ENCODE data around the gene FEM1B. TPM values are rescaled to one million over a fixed set of nuclear protein-coding genes. Genes with fewer than 3 reads are reported as not detected.

Gene FEM1B
- total RNA-seq, 1 donor: 61.7 TPM

DNA sequence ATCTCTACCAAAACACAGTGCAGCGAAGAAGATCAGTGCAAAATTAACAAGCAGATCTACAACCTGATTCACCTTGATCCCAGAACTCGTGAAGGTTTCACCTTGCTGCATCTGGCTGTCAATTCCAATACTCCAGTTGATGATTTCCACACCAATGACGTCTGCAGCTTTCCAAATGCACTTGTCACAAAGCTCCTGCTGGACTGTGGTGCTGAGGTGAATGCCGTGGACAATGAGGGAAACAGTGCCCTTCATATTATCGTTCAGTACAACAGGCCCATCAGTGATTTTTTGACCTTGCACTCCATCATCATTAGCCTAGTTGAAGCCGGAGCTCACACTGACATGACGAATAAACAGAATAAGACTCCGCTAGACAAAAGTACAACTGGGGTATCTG, 13.2 kb downstream of the FEM1B start:
- no peak overlapping the region for H3K4me3 ChIP-seq (ENCODE audit: low read depth, low read length)
- TF ChIP-seq, protein P1, sequence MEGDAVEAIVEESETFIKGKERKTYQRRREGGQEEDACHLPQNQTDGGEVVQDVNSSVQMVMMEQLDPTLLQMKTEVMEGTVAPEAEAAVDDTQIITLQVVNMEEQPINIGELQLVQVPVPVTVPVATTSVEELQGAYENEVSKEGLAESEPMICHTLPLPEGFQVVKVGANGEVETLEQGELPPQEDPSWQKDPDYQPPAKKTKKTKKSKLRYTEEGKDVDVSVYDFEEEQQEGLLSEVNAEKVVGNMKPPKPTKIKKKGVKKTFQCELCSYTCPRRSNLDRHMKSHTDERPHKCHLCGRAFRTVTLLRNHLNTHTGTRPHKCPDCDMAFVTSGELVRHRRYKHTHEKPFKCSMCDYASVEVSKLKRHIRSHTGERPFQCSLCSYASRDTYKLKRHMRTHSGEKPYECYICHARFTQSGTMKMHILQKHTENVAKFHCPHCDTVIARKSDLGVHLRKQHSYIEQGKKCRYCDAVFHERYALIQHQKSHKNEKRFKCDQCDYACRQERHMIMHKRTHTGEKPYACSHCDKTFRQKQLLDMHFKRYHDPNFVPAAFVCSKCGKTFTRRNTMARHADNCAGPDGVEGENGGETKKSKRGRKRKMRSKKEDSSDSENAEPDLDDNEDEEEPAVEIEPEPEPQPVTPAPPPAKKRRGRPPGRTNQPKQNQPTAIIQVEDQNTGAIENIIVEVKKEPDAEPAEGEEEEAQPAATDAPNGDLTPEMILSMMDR (IDR thresholded peaks at IDR 0.05; ENCODE audit: insufficient read depth, low read depth, low read length): no peak
- no peak for DNase-seq (ENCODE audit: low read depth)

DNA sequence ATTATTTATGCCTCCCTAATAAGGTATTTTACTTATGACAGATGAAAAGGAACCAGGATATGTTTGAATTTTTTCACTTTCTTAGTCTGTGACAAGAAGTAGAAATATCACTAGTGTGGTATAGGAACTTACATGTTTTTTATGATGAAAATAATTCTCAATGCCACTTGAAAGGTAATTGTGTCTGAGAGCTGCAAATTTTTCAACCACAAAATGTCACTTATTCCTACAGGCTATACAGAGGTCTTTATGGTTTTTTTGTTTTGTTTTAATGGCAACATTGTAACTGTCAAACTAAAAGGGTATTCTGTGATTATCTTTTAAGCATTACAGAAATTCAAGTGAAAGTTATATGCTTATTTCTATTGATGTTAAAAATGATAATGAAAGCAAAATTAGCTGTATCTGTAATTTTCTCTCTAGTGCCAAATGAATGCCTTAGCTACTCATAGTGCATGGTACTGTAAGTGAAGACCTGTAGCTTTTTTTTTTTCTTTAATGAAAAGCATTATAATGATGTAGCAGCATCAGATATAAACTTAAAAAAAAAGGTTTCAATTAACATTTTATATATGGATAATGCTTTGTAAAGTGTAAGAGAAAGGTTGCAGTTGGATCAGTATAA, 14.7 kb downstream of the FEM1B start:
- TF ChIP-seq, protein P1 (IDR thresholded peaks at IDR 0.05; ENCODE audit: insufficient read depth, low read depth, low read length): no peak
- no peak for DNase-seq (ENCODE audit: low read depth)
- H3K4me3 ChIP-seq (ENCODE audit: low read depth, low read length): no peak overlapping the region

DNA sequence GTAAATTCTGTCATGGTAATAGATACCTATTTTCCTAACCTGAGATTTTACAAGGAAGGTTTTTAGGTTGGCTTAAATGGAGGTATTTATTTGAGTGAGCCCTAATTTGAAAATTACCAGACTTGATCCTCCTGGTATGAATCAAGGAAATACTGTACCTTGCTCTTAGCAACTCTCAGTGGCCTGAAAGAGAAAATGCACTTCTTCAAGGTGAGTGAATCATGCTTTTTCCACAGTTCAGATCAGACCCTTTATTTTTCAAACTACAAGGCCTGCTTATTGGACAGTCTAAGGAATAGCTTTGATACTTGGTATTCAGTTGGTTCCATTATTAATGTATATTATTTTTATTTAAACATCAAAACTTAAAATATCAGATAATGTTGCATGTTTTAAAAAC, 15.4 kb downstream of the FEM1B start:
- TF ChIP-seq, protein P1 (IDR thresholded peaks at IDR 0.05; ENCODE audit: insufficient read depth, low read depth, low read length): no peak
- no peak for DNase-seq (ENCODE audit: low read depth)

DNA sequence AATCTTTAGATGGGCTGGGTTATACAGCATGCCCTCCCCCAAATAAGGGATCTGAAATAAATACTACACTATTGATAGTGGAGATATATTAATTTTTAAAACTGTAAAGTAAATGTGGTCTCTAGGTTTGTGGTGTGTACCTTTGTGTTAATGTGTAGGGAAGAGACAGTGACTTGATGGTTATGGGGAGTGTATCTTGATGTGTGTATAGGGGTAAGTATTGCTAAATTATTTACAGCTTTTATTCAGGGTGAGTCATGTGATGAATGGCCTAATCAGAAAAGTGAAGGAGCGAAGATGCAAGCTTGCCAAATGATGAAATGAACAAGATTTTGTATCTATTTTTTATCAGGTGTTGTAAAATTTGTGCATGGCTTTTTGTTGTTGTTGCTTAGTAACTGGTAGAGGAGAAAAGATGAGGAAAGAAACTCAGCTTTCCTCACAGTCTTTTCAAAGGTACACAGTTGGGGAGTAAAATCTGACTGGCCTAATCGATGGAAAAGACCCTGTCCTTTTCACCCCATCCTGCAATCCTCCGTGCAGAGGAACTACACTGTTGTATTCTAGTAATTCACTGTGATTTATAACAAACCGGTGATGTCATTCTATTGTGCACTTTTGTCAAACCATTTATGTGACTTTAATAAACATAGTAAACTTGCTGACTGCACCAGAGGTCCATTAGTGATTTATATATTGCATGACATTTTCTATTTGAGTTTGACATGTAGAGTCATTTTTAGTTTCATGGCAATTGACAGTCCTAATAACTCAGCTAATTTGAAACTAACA, 17.7 kb downstream of the FEM1B start:
- H3K4me3 ChIP-seq (ENCODE audit: low read depth, low read length): no peak overlapping the region
- DNase-seq (ENCODE audit: low read depth): peak; percentile 47
- TF ChIP-seq, protein P1 (IDR thresholded peaks at IDR 0.05; ENCODE audit: insufficient read depth, low read depth, low read length): no peak

More for the DNA sequence above, 15.4 kb downstream of the FEM1B start:
- H3K4me3 ChIP-seq (ENCODE audit: low read depth, low read length): no peak overlapping the region

DNA sequence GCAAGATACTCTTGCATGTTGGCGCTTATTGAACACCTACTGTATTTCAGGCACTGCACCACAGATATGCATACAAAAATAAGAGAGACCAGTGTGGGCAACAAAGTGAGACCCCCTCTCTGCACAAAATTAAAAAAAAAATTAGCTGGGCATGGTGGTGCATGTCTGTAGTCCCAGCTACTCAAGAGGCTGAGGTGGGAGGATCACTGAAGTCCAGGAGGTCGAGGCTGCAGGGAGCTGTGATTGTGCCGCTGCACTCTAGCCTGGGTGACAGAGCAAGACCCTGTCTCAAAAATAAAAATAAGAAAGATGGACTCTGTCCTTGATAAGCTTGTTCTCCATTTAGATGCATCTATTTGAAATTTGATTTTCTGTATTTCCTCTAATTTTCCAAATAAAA, 20.8 kb downstream of the FEM1B start:
- no peak for DNase-seq (ENCODE audit: low read depth)
- H3K4me3 ChIP-seq (ENCODE audit: low read depth, low read length): no peak overlapping the region
- TF ChIP-seq, protein P1 (IDR thresholded peaks at IDR 0.05; ENCODE audit: insufficient read depth, low read depth, low read length): no peak

DNA sequence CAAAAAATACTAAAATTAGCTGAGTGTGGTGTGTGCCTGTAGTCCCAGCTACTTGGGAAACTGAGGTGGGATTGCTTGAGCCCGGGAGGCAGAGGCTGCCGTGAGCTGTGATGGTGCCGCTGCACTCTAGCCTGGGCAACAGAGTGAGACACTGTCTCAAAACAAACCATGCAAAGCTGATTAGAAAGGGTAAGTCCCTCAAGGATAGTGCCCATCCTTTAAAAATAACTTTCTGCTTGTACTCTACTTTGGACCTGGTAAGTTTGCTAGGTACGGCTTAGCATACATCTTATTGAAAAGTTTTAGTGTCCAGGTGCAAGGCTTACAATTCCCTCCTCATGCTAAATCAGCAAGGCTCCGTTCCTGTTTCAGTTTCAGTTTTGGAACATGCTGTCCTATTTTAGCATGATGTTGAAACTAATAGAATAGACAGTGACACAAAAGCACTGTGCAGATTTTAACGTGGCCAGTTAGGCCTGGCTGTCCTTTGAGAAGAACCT, 21.4 kb downstream of the FEM1B start:
- peak overlapping the region; percentile 16 for H3K4me3 ChIP-seq (ENCODE audit: low read depth, low read length)
- peak; percentile 77 for DNase-seq (ENCODE audit: low read depth)
- TF ChIP-seq, protein P1 (IDR thresholded peaks at IDR 0.05; ENCODE audit: insufficient read depth, low read depth, low read length): no peak
